Fibroblast of peridontal ligament (primary cell): ENCODE measurements around the gene APOBEC3B.
"Not testable (repeated sequence)": the region's sequence is repeated elsewhere in the genome, so short reads cannot be mapped to it uniquely, and the experiment has no call there.

Experiments
- DNase-seq: peaks from one replicate; pipeline ENCODE4 v3.0.0-alpha.2; 2010; ENCODE audit errors: extremely low read depth

Gene APOBEC3B

GRCh38 chr22:38967451-38968450, 14.4 kb upstream of the APOBEC3B start:
- DNase-seq = no peak

- no peak for DNase-seq
These were observed 13.3 kb upstream of the APOBEC3B start for GRCh38 chr22:38968801-38969200.

DNA sequence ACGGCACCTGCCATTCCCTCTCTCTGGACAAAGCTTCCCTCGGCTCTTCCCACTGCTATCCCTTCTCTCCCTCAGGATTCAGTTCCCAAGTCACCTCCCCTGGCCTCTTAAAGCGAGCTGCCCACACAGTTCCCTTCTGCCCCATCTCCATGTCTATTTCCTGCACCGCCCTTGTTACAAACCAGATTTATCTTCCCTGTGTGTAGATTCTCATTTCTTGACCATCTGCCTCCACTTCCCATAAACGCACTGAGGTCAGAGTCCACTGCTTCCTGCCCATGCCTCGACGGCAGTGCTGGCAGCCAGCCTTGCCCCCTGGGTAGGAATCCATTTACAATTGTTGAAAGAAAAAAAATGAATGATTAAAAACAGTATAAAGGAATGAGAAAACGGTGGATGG, 11.6 kb upstream of the APOBEC3B start:
- DNase-seq = no peak

DNA sequence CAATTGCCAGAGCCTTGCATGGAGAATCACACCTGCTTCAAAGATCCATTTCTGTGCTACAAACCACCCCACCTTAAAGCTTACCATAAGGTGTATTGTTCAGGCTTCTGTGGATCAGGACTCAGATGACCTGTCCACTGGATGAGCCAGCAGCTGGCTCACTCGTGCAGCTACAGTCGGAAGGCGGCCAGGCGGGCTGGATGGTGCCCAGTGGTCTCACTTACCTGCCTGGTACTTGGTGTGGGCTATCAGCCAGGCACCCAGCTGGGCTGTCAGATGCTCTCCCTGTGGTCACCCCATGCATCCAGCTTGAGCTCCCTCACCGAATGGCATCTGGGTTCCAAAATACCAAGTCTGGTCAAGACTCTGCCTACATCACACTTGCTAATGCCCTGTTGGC, 10.9 kb upstream of the APOBEC3B start:
- DNase-seq = no peak

DNA sequence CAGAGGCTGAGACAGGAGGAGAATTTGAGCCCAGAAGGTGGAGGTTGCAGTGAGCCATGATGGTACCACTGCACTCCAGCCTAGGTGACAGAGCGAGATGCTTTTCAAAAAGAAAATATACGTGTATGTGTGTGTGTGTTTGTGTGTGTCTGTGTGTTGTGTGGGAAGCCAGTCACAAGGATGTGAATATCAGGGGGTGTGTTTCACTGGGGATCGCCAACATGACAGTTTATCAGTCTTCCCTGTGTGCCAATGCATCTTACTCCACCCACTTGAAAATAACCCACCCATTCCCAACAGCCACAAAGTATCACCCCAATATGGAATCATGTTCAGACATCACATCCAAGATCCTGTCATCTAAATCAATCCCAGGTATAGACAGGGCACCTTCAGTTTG, 10.4 kb upstream of the APOBEC3B start:
- no peak for DNase-seq

GRCh38 chr22:38972558-38972957, 9.6 kb upstream of the APOBEC3B start:
- DNase-seq = no peak

DNA sequence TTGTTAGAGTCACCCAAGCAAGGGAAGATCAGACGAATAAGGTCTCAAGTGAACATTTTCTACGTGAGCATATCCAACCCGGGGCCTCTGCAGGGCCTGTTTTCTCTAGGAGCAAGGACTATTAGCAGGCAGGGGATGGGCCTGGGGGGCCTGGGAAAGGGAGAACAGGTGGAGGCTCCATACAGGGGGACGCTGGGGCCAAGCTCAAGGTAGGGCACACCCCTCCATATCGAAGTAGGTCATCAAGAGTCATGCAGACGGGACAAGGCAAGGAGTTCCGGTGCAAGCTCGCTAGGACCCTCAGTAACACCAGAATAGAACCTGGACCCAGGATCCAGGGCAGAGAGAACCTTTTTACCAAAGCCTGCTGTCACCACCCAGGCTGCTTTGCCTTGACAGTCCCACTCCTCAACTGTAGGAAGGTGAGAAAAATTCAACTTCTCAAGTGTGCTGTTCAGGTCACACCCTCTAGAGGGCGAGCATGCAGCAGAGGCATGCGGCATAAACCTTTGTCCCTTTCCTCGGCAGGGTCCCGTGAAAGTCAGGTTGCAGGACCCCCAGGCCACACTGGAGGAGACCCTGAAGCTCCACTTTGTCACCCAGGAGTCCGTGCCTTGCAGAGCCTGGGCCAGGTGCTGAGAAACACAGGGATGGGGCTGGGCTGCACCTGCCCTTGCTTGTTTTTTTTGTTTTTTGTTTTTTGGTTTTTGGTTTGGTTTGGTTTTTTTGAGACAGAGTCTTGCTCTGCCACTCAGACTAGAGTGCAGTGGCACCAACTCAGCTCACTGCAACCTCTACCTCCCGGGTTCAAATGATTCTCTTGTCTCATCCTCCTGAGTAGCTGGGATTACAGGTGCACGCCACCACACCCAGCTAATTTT, 8.6 kb upstream of the APOBEC3B start:
- peak; percentile 24 for DNase-seq

DNA sequence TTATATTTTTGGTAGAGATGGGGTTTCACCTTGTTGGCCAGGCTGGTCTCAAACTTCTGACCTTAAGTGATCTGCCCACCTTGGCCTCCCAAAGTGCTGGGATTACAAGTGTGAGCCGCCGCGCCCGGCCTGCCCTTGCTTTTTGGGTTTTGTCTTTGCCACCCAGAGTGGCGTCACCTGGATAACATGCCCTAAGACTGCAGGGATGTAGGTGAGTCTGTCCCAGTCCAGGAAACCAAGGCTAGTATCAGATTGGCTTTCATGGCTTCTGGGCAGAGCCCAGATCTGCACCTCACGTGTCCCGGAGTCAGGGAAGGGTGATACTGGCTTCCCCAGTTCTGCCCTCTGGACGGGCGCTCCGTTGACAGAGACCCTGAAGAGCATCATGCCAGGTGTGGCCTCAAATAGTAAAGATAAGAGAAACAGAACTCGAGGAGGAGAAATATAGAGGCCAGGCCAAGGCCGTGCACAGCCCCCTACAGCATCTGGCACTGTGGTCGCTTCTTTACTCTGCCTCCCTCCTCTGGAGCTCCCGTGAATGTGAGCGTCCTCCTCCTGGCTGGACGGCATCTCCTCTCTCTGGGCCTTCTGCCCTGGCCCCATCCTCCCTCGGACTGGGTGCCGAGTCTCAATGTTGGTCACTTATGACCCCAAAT, 7.8 kb upstream of the APOBEC3B start:
- DNase-seq = no peak

GRCh38 chr22:38974826-38975175, 7.3 kb upstream of the APOBEC3B start:
- DNase-seq = no peak

DNA sequence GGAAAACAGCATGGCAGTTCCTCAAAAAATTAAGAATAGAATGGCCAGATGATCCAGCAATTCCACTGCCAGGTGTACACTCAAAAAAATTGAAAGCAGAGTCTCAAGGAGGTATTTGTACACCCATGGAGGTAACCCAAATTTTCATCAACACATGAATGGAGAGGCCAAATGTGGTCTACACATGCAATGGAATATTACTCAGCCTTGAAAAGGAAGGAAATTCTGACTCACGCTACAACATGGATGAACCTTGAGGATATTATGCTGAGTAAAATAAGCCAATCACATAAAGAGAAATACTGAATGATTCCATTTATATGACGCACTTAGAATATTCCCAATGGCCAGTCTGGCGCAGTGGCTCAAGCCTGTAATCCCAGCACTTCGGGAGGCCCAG, 4.9 kb upstream of the APOBEC3B start:
- DNase-seq = not testable (repeated sequence)

DNA sequence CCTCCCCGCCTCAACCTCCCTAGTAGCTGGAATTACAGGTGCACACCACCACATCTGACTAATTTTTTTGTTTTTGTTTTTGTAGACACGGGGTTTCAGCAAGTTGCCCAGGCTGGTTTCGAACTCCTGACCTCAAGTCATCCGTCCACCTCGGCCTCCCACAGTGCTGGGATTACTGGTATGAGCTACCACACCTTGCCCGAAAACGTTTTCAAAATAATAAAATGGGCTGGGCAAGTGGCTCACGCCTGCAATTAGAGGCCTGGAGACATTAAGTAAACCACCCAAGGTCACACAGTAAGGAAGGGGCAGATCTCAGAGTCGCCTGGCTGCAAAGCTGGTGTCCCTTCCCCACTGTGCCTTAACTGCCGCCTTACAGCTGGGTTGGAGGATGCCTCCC, 1.6 kb upstream of the APOBEC3B start:
- not testable (repeated sequence) for DNase-seq

- peak; percentile 11 for DNase-seq
These were observed 849 bp upstream of the APOBEC3B start for GRCh38 chr22:38981005-38981991.

DNA sequence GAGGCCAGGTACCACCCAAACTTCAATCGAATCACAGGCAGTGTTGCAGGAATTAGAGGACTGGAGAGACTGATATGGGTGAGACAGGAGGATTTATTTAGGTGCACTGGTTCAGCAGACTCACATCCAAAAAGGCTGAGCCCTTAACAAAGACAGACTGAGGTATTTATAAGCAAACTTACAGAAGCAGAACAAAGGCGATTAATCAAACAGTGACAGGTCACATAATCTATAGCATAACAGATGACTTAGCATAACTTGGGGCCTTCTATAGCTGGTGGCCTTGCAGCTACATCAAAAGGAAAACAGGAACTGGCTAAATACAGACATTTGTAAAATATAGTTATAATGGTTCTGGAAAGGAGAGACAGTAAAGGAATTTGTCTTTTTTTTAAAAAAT, 2.1 kb downstream of the APOBEC3B start:
- no peak for DNase-seq

GRCh38 chr22:38984784-38985757, 2.9 kb downstream of the APOBEC3B start:
- not testable (repeated sequence) for DNase-seq

GRCh38 chr22:38986629-38987028, 4.5 kb downstream of the APOBEC3B start:
- no peak for DNase-seq

GRCh38 chr22:38987171-38987895, 5.2 kb downstream of the APOBEC3B start:
- DNase-seq = no peak

DNA sequence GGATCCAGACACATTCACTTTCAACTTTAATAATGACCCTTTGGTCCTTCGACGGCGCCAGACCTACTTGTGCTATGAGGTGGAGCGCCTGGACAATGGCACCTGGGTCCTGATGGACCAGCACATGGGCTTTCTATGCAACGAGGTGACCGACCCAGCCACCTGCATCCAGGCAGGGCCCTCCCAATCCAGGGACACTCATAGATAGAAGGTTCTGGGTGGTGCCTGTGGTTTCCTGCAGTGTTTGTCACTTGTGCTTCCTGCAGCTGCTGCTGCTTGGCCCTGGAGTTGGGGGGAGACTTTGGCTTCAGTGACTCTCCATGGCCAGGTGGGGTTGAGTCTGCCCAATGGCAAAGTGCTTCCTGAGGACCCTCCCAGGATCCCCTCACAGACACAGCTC, 7.3 kb downstream of the APOBEC3B start:
- no peak for DNase-seq

- DNase-seq = not testable (repeated sequence)
These were observed 10.8 kb downstream of the APOBEC3B start for GRCh38 chr22:38992871-38993371.

- no peak for DNase-seq
These were observed 14.0 kb downstream of the APOBEC3B start for GRCh38 chr22:38996105-38996504.
